ENCODE data around the gene SEC11C. TPM values are rescaled to one million over a fixed set of nuclear protein-coding genes. Genes with fewer than 3 reads are reported as not detected.

Gene SEC11C
- total RNA-seq, 1 experiment from 2014 or later: 106 TPM

GRCh38 chr18:59189008-59189407, 49.3 kb downstream of the SEC11C start:
- TF ChIP-seq CTCF (IDR thresholded peaks at IDR 0.05; ENCODE audit: unreplicated experiment): no peak
- no peaks in the 10 kb centered on the region for H3K36me3 Mint-ChIP-seq (ENCODE audit: insufficient read depth, unreplicated experiment)
- CTCF ChIA-PET: interaction anchor here (0.6 kb wide), 1 partner anchor 483 kb away, joined by 4 read pairs; no protein-coding TSS in a partner anchor
- no peak for DNase-seq
- peaks cover 75% of the 10 kb centered on the region for H3K27me3 Mint-ChIP-seq (ENCODE audit: unreplicated experiment)
- H3K27ac Mint-ChIP-seq (ENCODE audit: unreplicated experiment): no peak overlapping the region
- no peak overlapping the region for H3K4me3 Mint-ChIP-seq (ENCODE audit: low read depth, unreplicated experiment)
- no TSS peak for BruUV-seq (replicated peaks)
- intact Hi-C loops (cut with micrococcal nuclease; ENCODE audit: unreplicated experiment): no loop called here
- H3K4me1 Mint-ChIP-seq (ENCODE audit: low read depth, unreplicated experiment): no peaks in the 10 kb centered on the region
- peaks cover 2% of the 10 kb centered on the region for H3K9me3 Mint-ChIP-seq (ENCODE audit: low read depth, unreplicated experiment)

- H3K27me3 Mint-ChIP-seq (ENCODE audit: unreplicated experiment): peaks cover 68% of the 10 kb centered on the region
- TF ChIP-seq CTCF (IDR thresholded peaks at IDR 0.05; ENCODE audit: unreplicated experiment): no peak
- no peaks in the 10 kb centered on the region for H3K4me1 Mint-ChIP-seq (ENCODE audit: low read depth, unreplicated experiment)
- CTCF ChIA-PET: no interaction called here
- no TSS peak for BruUV-seq (replicated peaks)
- intact Hi-C loops (cut with micrococcal nuclease; ENCODE audit: unreplicated experiment): no loop called here
- DNase-seq: no peak
- H3K9me3 Mint-ChIP-seq (ENCODE audit: low read depth, unreplicated experiment): peaks cover 2% of the 10 kb centered on the region
- no peak overlapping the region for H3K27ac Mint-ChIP-seq (ENCODE audit: unreplicated experiment)
- no peaks in the 10 kb centered on the region for H3K36me3 Mint-ChIP-seq (ENCODE audit: insufficient read depth, unreplicated experiment)
- no peak overlapping the region for H3K4me3 Mint-ChIP-seq (ENCODE audit: low read depth, unreplicated experiment)
Observed at GRCh38 chr18:59189746-59190145, 50.1 kb downstream of the SEC11C start.

GRCh38 chr18:59196161-59196725, 56.6 kb downstream of the SEC11C start:
- Mint-ChIP-seq H3K4me3 (ENCODE audit: low read depth, unreplicated experiment) (no peak overlapping the region), H3K27me3 (ENCODE audit: unreplicated experiment) (peaks cover 76% of the 10 kb centered on the region), H3K9me3 (ENCODE audit: low read depth, unreplicated experiment) (no peaks in the 10 kb centered on the region), H3K27ac (ENCODE audit: unreplicated experiment) (no peak overlapping the region), H3K36me3 (ENCODE audit: insufficient read depth, unreplicated experiment) (no peaks in the 10 kb centered on the region), H3K4me1 (ENCODE audit: low read depth, unreplicated experiment) (no peaks in the 10 kb centered on the region)
- BruUV-seq (replicated peaks): no TSS peak
- CTCF ChIA-PET: no interaction called here
- intact Hi-C loops (cut with micrococcal nuclease; ENCODE audit: unreplicated experiment): no loop called here
- TF ChIP-seq CTCF (IDR thresholded peaks at IDR 0.05; ENCODE audit: unreplicated experiment): no peak
- DNase-seq: no peak

- DNase-seq: no peak
- intact Hi-C loops (cut with micrococcal nuclease; ENCODE audit: unreplicated experiment): no loop called here
- CTCF ChIA-PET: no interaction called here
- Mint-ChIP-seq H3K4me1 (ENCODE audit: low read depth, unreplicated experiment) (no peaks in the 10 kb centered on the region), H3K36me3 (ENCODE audit: insufficient read depth, unreplicated experiment) (no peaks in the 10 kb centered on the region), H3K27ac (ENCODE audit: unreplicated experiment) (no peak overlapping the region), H3K9me3 (ENCODE audit: low read depth, unreplicated experiment) (no peaks in the 10 kb centered on the region), H3K27me3 (ENCODE audit: unreplicated experiment) (peaks cover 76% of the 10 kb centered on the region), H3K4me3 (ENCODE audit: low read depth, unreplicated experiment) (no peak overlapping the region)
- BruUV-seq (replicated peaks): no TSS peak
- no peak for TF ChIP-seq CTCF (IDR thresholded peaks at IDR 0.05; ENCODE audit: unreplicated experiment)
Observed at GRCh38 chr18:59197636-59198035, 58.0 kb downstream of the SEC11C start.
